GM12892 (cell line): Measurements from ENCODE around the gene KLHL24.

Experiments used
- POLR2A ChIP-seq: IDR thresholded peaks from 2 replicates; pipeline ENCODE4 v1.6.1; 2011; ENCODE audit warnings: low read depth, low read length, control low read depth
- POLR2AphosphoS5 ChIP-seq: IDR thresholded peaks from 2 replicates; pipeline ENCODE4 v1.6.1; 2011; ENCODE audit warnings: low read depth, low read length, control low read depth
- TAF1 ChIP-seq: IDR thresholded peaks from 2 replicates; pipeline ENCODE4 v1.6.1; 2011; ENCODE audit warnings: low read depth, mild to moderate bottlenecking, control low read depth, low read length, borderline replicate concordance

DNA sequence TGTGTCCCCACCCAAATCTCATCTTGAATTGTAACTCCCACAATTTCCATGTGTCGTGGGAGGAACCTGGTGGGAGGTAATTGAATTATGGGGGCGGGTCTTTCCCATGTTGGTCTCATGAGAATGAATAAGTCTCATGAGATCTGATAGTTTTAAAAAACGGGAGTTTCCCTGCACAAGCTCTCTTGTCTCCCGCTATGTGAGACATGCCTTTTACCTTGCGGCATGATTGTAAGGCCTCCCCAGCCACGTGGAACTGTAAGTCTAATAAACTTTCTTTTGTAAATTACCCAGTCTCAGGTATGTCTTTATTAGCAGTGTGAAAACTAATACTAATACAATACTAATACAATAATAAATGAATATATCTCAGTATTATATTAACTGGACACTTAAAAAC lies 52.3 kb downstream of the KLHL24 start:
- TF ChIP-seq POLR2A (no peak), POLR2AphosphoS5 (no peak), TAF1 (no peak)
